Type B pancreatic cell (in vitro differentiated cells): Measurements from ENCODE around the gene MESD. TPM values are rescaled to one million over a fixed set of nuclear protein-coding genes. Genes with fewer than 3 reads are reported as not detected.

Experiments used
- DNase-seq: peaks from one replicate; pipeline ENCODE4 v3.0.0; 2021; ENCODE audit warnings: mixed read lengths; ENCODE audit not compliant: unreplicated experiment; ENCODE audit errors: extremely low spot score
- H3K27ac Mint-ChIP-seq: 2 replicates; pipeline ENCODE4 v1.8.0; 2021; ENCODE audit warnings: mild to moderate bottlenecking, mixed read lengths
- H3K27me3 Mint-ChIP-seq: 2 replicates; pipeline ENCODE4 v1.8.0; 2021; ENCODE audit warnings: mixed read lengths
- H3K36me3 Mint-ChIP-seq: 2 replicates; pipeline ENCODE4 v1.8.0; 2021; ENCODE audit warnings: mixed read lengths
- H3K4me1 Mint-ChIP-seq: one replicate; pipeline ENCODE4 v1.8.0; 2021; ENCODE audit warnings: mixed read lengths; ENCODE audit not compliant: unreplicated experiment
- H3K4me3 Mint-ChIP-seq: 2 replicates; pipeline ENCODE4 v1.8.0; 2021; ENCODE audit warnings: mild to moderate bottlenecking, mixed read lengths
- H3K9me3 Mint-ChIP-seq: 2 replicates; pipeline ENCODE4 v1.8.0; 2021; ENCODE audit warnings: mixed read lengths
- total RNA-seq: library from RNA; stranded (reverse); gene quantifications from 2 replicates; pipeline ENCODE4 v1.2.1, GENCODE V29; 2021; ENCODE audit warnings: low replicate concordance
- TF ChIP-seq, protein P1 (sequence below): fragments of 200-600 bp; sonication (generic); conservative IDR thresholded peaks from 2 replicates; pipeline ENCODE4 v1.5.0; 2021; ENCODE audit warnings: antibody characterized with exemption, mild to moderate bottlenecking

Gene MESD
- total RNA-seq, 1 donor from 2014 or later = 36.6 TPM

DNA sequence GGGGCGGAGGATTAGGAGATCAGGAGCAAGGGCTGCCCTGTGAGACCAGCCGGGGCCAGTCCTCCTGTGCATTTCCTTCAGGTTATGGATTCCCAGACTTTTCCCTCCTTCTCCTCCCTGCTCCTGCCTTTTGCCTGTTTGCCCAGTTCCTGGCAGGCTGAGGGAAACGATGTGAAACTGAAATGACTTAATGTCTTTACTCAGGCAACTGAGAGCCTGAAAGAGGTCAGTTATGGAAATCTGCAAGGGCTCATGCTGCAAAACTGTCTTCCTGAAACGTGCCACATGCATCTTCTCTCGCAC, 57.2 kb downstream of the MESD start:
- Mint-ChIP-seq H3K9me3 (no peaks in the 10 kb centered on the region), H3K4me3 (no peak overlapping the region), H3K27ac (no peak overlapping the region), H3K27me3 (no peaks in the 10 kb centered on the region), H3K4me1 (peaks cover 9% of the 10 kb centered on the region), H3K36me3 (peaks cover 13% of the 10 kb centered on the region)
- no peak for DNase-seq
- TF ChIP-seq, protein P1, sequence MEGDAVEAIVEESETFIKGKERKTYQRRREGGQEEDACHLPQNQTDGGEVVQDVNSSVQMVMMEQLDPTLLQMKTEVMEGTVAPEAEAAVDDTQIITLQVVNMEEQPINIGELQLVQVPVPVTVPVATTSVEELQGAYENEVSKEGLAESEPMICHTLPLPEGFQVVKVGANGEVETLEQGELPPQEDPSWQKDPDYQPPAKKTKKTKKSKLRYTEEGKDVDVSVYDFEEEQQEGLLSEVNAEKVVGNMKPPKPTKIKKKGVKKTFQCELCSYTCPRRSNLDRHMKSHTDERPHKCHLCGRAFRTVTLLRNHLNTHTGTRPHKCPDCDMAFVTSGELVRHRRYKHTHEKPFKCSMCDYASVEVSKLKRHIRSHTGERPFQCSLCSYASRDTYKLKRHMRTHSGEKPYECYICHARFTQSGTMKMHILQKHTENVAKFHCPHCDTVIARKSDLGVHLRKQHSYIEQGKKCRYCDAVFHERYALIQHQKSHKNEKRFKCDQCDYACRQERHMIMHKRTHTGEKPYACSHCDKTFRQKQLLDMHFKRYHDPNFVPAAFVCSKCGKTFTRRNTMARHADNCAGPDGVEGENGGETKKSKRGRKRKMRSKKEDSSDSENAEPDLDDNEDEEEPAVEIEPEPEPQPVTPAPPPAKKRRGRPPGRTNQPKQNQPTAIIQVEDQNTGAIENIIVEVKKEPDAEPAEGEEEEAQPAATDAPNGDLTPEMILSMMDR = no peak

DNA sequence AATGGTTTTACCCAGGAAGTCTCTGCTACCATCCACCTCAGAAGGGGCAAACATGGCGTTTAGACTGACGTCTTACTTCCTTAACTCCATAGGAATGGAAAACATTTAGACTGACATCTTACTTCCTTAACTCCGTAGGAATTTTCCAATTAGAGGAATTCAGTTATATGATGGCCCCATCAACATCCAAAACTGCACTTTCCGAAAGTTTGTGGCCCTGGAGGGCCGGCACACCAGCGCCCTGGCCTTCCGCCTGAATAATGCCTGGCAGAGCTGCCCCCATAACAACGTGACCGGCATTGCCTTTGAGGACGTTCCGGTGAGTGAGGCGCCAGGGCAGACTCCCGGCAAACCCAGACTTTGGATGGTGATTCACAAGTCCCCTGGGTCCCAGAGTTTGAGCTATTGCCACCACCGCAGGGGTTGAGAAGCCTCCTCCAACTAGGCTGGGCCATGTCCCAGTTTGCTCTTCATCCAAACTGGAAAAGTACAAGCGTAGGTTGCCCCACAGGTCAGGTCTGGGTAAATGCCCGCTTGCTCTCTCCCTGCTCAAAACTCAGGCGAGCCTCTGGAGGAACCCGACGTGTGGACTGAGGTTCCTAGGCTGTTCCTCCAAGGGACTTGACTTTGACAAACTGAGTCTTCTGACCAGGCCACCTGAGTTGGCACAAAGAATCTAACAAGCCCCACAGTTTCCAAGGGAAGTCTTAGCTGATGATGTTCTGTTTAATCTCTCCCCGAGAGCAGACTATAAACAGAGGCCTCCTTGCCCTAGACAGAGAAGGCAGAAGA, 57.7 kb downstream of the MESD start:
- TF ChIP-seq, protein P1 = no peak

DNA sequence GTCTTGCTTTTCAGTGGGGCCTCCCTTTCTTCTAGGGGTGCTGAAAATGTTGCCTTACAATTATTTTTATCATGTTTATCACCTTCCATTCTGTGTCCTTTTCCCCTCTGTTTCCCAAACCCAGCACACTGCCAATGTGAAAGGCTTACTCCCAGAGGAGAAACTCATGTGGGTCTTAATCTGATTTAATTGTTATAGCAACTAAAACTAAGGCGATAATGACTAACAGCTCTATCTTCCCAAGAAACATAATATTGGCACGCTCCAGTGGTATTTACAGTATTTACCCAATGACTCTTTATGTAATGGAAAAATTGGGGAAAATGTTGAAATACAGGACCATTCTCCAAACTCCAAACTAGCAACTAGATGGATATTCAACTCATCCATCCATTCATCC, 58.4 kb downstream of the MESD start:
- Mint-ChIP-seq H3K27me3 (no peaks in the 10 kb centered on the region), H3K4me1 (peaks cover 9% of the 10 kb centered on the region), H3K4me3 (no peak overlapping the region), H3K9me3 (no peaks in the 10 kb centered on the region), H3K36me3 (peaks cover 10% of the 10 kb centered on the region), H3K27ac (no peak overlapping the region)
- TF ChIP-seq, protein P1 = no peak
- no peak for DNase-seq

More for the DNA sequence above, 57.7 kb downstream of the MESD start:
- Mint-ChIP-seq H3K27me3 (no peaks in the 10 kb centered on the region), H3K9me3 (no peaks in the 10 kb centered on the region), H3K27ac (no peak overlapping the region), H3K36me3 (peaks cover 13% of the 10 kb centered on the region), H3K4me3 (no peak overlapping the region), H3K4me1 (peaks cover 9% of the 10 kb centered on the region)
- no peak for DNase-seq

DNA sequence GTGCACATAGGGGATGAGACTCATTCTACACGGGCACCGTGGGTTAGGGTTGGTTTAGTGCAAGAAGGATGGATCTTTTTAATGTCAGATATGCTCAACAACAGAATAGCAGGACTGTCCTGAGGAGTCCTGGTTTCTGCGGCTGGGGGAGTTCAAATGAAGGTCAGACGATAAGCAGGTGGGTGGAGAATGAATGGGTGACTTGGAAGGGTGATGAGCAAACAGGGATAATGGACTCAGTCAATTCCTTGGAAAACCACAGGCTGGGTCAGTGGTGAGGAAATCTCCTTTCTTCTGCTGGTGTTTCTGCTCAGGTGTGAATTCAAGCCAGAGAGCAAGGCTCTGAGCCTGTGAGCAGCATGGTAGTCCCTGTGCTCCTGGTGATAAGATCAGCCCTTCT, 59.9 kb downstream of the MESD start:
- DNase-seq = no peak
- no peak overlapping the region for H3K27ac Mint-ChIP-seq
- TF ChIP-seq, protein P1 = no peak
- no peaks in the 10 kb centered on the region for H3K27me3 Mint-ChIP-seq
- no peak overlapping the region for H3K4me3 Mint-ChIP-seq
- peaks cover 10% of the 10 kb centered on the region for H3K36me3 Mint-ChIP-seq
- peaks cover 3% of the 10 kb centered on the region for H3K4me1 Mint-ChIP-seq
- H3K9me3 Mint-ChIP-seq = no peaks in the 10 kb centered on the region

DNA sequence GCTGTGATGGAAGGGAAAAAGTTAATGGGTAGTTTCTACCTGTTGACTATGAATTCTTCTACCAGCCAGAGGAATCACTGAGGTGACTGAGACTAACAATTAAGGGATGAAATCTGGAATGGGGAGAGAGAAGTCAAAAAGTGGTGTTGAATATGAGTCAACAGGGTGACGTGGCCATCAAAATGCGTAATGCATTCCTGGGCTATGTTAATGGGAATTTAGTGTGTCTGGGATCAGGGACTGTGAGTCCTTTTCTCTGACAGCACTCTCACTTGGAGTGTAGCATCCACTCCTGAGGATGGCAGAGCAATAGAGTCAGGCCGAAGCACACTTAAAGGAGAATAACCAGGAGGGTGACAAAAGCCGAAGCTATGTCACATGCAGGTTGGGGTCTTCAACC, 60.4 kb downstream of the MESD start:
- no peak for DNase-seq
- H3K4me3 Mint-ChIP-seq = no peak overlapping the region
- no peaks in the 10 kb centered on the region for H3K27me3 Mint-ChIP-seq
- no peaks in the 10 kb centered on the region for H3K4me1 Mint-ChIP-seq
- TF ChIP-seq, protein P1 = no peak
- no peak overlapping the region for H3K27ac Mint-ChIP-seq
- no peaks in the 10 kb centered on the region for H3K9me3 Mint-ChIP-seq
- peaks cover 10% of the 10 kb centered on the region for H3K36me3 Mint-ChIP-seq
